ENCODE results near the gene MMADHC.

The MMADHC gene

GRCh38 chr2:149625671-149626070, 38.1 kb upstream of the MMADHC start:
- no peak overlapping the region for H3K27ac ChIP-seq
- no peak overlapping the region for H3K4me3 ChIP-seq (ENCODE audit: low read depth, low read length)
- H3K36me3 ChIP-seq: no peaks in the 10 kb centered on the region
- H3K27me3 ChIP-seq (ENCODE audit: insufficient read depth, low read depth, severe bottlenecking): no peaks in the 10 kb centered on the region
- no peak for DNase-seq
- TF ChIP-seq CTCF (IDR thresholded peaks at IDR 0.05; ENCODE audit: low read depth, low read length): no peak
- H3K9me3 ChIP-seq (ENCODE audit: severe bottlenecking): no peaks in the 10 kb centered on the region

GRCh38 chr2:149625271-149625670, 37.7 kb upstream of the MMADHC start:
- H3K4me3 ChIP-seq (ENCODE audit: low read depth, low read length): no peak overlapping the region
- no peaks in the 10 kb centered on the region for H3K9me3 ChIP-seq (ENCODE audit: severe bottlenecking)
- H3K36me3 ChIP-seq: no peaks in the 10 kb centered on the region
- no peak for DNase-seq
- no peak overlapping the region for H3K27ac ChIP-seq
- no peaks in the 10 kb centered on the region for H3K27me3 ChIP-seq (ENCODE audit: insufficient read depth, low read depth, severe bottlenecking)
- no peak for TF ChIP-seq CTCF (IDR thresholded peaks at IDR 0.05; ENCODE audit: low read depth, low read length)

GRCh38 chr2:149622343-149622742, 34.8 kb upstream of the MMADHC start:
- no peaks in the 10 kb centered on the region for H3K9me3 ChIP-seq (ENCODE audit: severe bottlenecking)
- H3K36me3 ChIP-seq: no peaks in the 10 kb centered on the region
- TF ChIP-seq CTCF (IDR thresholded peaks at IDR 0.05; ENCODE audit: low read depth, low read length): no peak
- H3K27me3 ChIP-seq (ENCODE audit: insufficient read depth, low read depth, severe bottlenecking): no peaks in the 10 kb centered on the region
- H3K4me3 ChIP-seq (ENCODE audit: low read depth, low read length): no peak overlapping the region
- DNase-seq: no peak
- no peak overlapping the region for H3K27ac ChIP-seq

- no peak for DNase-seq
- no peak for TF ChIP-seq CTCF (IDR thresholded peaks at IDR 0.05; ENCODE audit: low read depth, low read length)
These were observed 29.9 kb upstream of the MMADHC start for GRCh38 chr2:149617476-149617875.

GRCh38 chr2:149616681-149617456, 29.3 kb upstream of the MMADHC start:
- TF ChIP-seq CTCF (IDR thresholded peaks at IDR 0.05; ENCODE audit: low read depth, low read length): no peak

More at GRCh38 chr2:149617476-149617875, 29.9 kb upstream of the MMADHC start:
- Histone ChIP-seq H3K36me3 (no peaks in the 10 kb centered on the region), H3K27me3 (ENCODE audit: insufficient read depth, low read depth, severe bottlenecking) (no peaks in the 10 kb centered on the region), H3K27ac (no peak overlapping the region), H3K9me3 (ENCODE audit: severe bottlenecking) (no peaks in the 10 kb centered on the region), H3K4me3 (ENCODE audit: low read depth, low read length) (no peak overlapping the region)

GRCh38 chr2:149613704-149614103, 26.1 kb upstream of the MMADHC start:
- no peaks in the 10 kb centered on the region for H3K36me3 ChIP-seq
- no peaks in the 10 kb centered on the region for H3K27me3 ChIP-seq (ENCODE audit: insufficient read depth, low read depth, severe bottlenecking)
- H3K27ac ChIP-seq: no peak overlapping the region
- no peak for DNase-seq
- TF ChIP-seq CTCF (IDR thresholded peaks at IDR 0.05; ENCODE audit: low read depth, low read length): no peak
- H3K9me3 ChIP-seq (ENCODE audit: severe bottlenecking): no peaks in the 10 kb centered on the region
- no peak overlapping the region for H3K4me3 ChIP-seq (ENCODE audit: low read depth, low read length)

More at GRCh38 chr2:149616681-149617456, 29.3 kb upstream of the MMADHC start:
- H3K36me3 ChIP-seq: no peaks in the 10 kb centered on the region
- no peaks in the 10 kb centered on the region for H3K9me3 ChIP-seq (ENCODE audit: severe bottlenecking)
- no peak overlapping the region for H3K4me3 ChIP-seq (ENCODE audit: low read depth, low read length)
- no peak overlapping the region for H3K27ac ChIP-seq
- no peak for DNase-seq
- no peaks in the 10 kb centered on the region for H3K27me3 ChIP-seq (ENCODE audit: insufficient read depth, low read depth, severe bottlenecking)
